ENCODE data around the gene AK4. TPM values are rescaled to one million over a fixed set of nuclear protein-coding genes. Genes with fewer than 3 reads are reported as not detected.
"Not testable (repeated sequence)": the region's sequence is repeated elsewhere in the genome, so short reads cannot be mapped to it uniquely, and the experiment has no call there.

Gene AK4
- total RNA-seq, 2 experiments from 2014 or later = 79.5 to 81.3 TPM

GRCh38 chr1:65159291-65159688 is 11.3 kb downstream of the AK4 start:
- H3K9me3 Mint-ChIP-seq; ATAC-seq (ENCODE audit: low read depth); H3K27ac Mint-ChIP-seq; POLR2A ChIA-PET; H3K27me3 Mint-ChIP-seq; DNase-seq; H3K4me3 Mint-ChIP-seq: not testable (repeated sequence)
- H3K4me1 Mint-ChIP-seq = peaks cover 31% of the 10 kb centered on the region
- peaks cover 38% of the 10 kb centered on the region for H3K36me3 Mint-ChIP-seq

GRCh38 chr1:65159801-65160523 is 12.0 kb downstream of the AK4 start:
- no peak overlapping the region for H3K4me3 Mint-ChIP-seq
- no peak for ATAC-seq (ENCODE audit: low read depth)
- no peaks in the 10 kb centered on the region for H3K9me3 Mint-ChIP-seq
- H3K36me3 Mint-ChIP-seq = peaks cover 39% of the 10 kb centered on the region
- H3K27ac Mint-ChIP-seq = no peak overlapping the region
- POLR2A ChIA-PET = no interaction called here
- no peaks in the 10 kb centered on the region for H3K27me3 Mint-ChIP-seq
- no peak for DNase-seq
- H3K4me1 Mint-ChIP-seq = peaks cover 34% of the 10 kb centered on the region

GRCh38 chr1:65163201-65163805 is 15.3 kb downstream of the AK4 start:
- Mint-ChIP-seq H3K36me3 (peaks cover 41% of the 10 kb centered on the region), H3K9me3 (no peaks in the 10 kb centered on the region), H3K4me1 (peaks cover 38% of the 10 kb centered on the region), H3K27me3 (no peaks in the 10 kb centered on the region), H3K4me3 (no peak overlapping the region), H3K27ac (no peak overlapping the region)
- POLR2A ChIA-PET = no interaction called here
- DNase-seq (no peak), ATAC-seq (ENCODE audit: low read depth) (no peak)

GRCh38 chr1:65164101-65164500 is 16.1 kb downstream of the AK4 start:
- H3K9me3 Mint-ChIP-seq, H3K27ac Mint-ChIP-seq: not testable (repeated sequence)

GRCh38 chr1:65164633-65165032 is 16.6 kb downstream of the AK4 start:
- Mint-ChIP-seq H3K9me3 (no peaks in the 10 kb centered on the region), H3K36me3 (peaks cover 41% of the 10 kb centered on the region), H3K27ac (no peak overlapping the region), H3K4me1 (peaks cover 36% of the 10 kb centered on the region), H3K27me3 (no peaks in the 10 kb centered on the region), H3K4me3 (no peak overlapping the region)
- POLR2A ChIA-PET = no interaction called here
- ATAC-seq (ENCODE audit: low read depth) = no peak
- no peak for DNase-seq

More at GRCh38 chr1:65164101-65164500, 16.1 kb downstream of the AK4 start:
- ATAC-seq (ENCODE audit: low read depth); H3K27me3 Mint-ChIP-seq; POLR2A ChIA-PET; H3K4me3 Mint-ChIP-seq; DNase-seq: not testable (repeated sequence)
- H3K36me3 Mint-ChIP-seq = peaks cover 41% of the 10 kb centered on the region
- H3K4me1 Mint-ChIP-seq = peaks cover 36% of the 10 kb centered on the region

- POLR2A ChIA-PET = interaction anchor here (0.7 kb wide), 1 partner anchor 1860 kb away, joined by 3 read pairs; no protein-coding TSS in a partner anchor
- Mint-ChIP-seq H3K9me3 (no peaks in the 10 kb centered on the region), H3K27me3 (no peaks in the 10 kb centered on the region), H3K4me1 (peaks cover 35% of the 10 kb centered on the region), H3K36me3 (peaks cover 38% of the 10 kb centered on the region), H3K27ac (no peak overlapping the region), H3K4me3 (no peak overlapping the region)
- ATAC-seq (ENCODE audit: low read depth) = no peak
- no peak for DNase-seq
Observed at GRCh38 chr1:65165269-65165993, 17.4 kb downstream of the AK4 start.

- POLR2A ChIA-PET = no interaction called here
- Mint-ChIP-seq H3K27me3 (no peaks in the 10 kb centered on the region), H3K4me3 (no peak overlapping the region)
Observed at GRCh38 chr1:65166572-65167305, 18.7 kb downstream of the AK4 start.

GRCh38 chr1:65167586-65168242 is 19.7 kb downstream of the AK4 start:
- Mint-ChIP-seq H3K27me3 (no peaks in the 10 kb centered on the region), H3K36me3 (peaks cover 27% of the 10 kb centered on the region), H3K27ac (no peak overlapping the region), H3K4me3 (no peak overlapping the region), H3K9me3 (no peaks in the 10 kb centered on the region), H3K4me1 (peaks cover 20% of the 10 kb centered on the region)
- ATAC-seq (ENCODE audit: low read depth) (no peak), DNase-seq (no peak)
- POLR2A ChIA-PET = no interaction called here

More at GRCh38 chr1:65166572-65167305, 18.7 kb downstream of the AK4 start:
- no peak for ATAC-seq (ENCODE audit: low read depth)
- Mint-ChIP-seq H3K27ac (no peak overlapping the region), H3K4me1 (peaks cover 24% of the 10 kb centered on the region), H3K9me3 (no peaks in the 10 kb centered on the region), H3K36me3 (peaks cover 31% of the 10 kb centered on the region)
- no peak for DNase-seq

- Mint-ChIP-seq H3K4me3 (no peak overlapping the region), H3K27me3 (no peaks in the 10 kb centered on the region), H3K4me1 (peaks cover 18% of the 10 kb centered on the region), H3K27ac (no peak overlapping the region), H3K36me3 (peaks cover 16% of the 10 kb centered on the region), H3K9me3 (no peaks in the 10 kb centered on the region)
- DNase-seq (no peak), ATAC-seq (ENCODE audit: low read depth) (no peak)
- POLR2A ChIA-PET = no interaction called here
Observed at GRCh38 chr1:65168867-65169266, 20.9 kb downstream of the AK4 start.

GRCh38 chr1:65170511-65171142 is 22.6 kb downstream of the AK4 start:
- no peak for DNase-seq
- Mint-ChIP-seq H3K36me3 (peaks cover 15% of the 10 kb centered on the region), H3K9me3 (no peaks in the 10 kb centered on the region), H3K27ac (no peak overlapping the region), H3K27me3 (no peaks in the 10 kb centered on the region), H3K4me3 (no peak overlapping the region), H3K4me1 (peaks cover 18% of the 10 kb centered on the region)
- POLR2A ChIA-PET = interaction anchor here (0.7 kb wide), 1 partner anchor 120 kb away, joined by 6 read pairs; no protein-coding TSS in a partner anchor
- ATAC-seq (ENCODE audit: low read depth) = no peak

- Mint-ChIP-seq H3K36me3 (peaks cover 15% of the 10 kb centered on the region), H3K4me1 (peaks cover 18% of the 10 kb centered on the region), H3K9me3 (no peaks in the 10 kb centered on the region), H3K27me3 (no peaks in the 10 kb centered on the region), H3K27ac (no peak overlapping the region), H3K4me3 (no peak overlapping the region)
- ATAC-seq (ENCODE audit: low read depth) (no peak), DNase-seq (no peak)
- POLR2A ChIA-PET = no interaction called here
Observed at GRCh38 chr1:65172936-65173690, 25.1 kb downstream of the AK4 start.

- ATAC-seq (ENCODE audit: low read depth) (no peak), DNase-seq (no peak)
- peaks cover 16% of the 10 kb centered on the region for H3K36me3 Mint-ChIP-seq
- no peak overlapping the region for H3K4me3 Mint-ChIP-seq
- no peaks in the 10 kb centered on the region for H3K9me3 Mint-ChIP-seq
- H3K4me1 Mint-ChIP-seq = peaks cover 23% of the 10 kb centered on the region
- H3K27me3 Mint-ChIP-seq = no peaks in the 10 kb centered on the region
- POLR2A ChIA-PET = no interaction called here
- no peak overlapping the region for H3K27ac Mint-ChIP-seq
Observed at GRCh38 chr1:65174585-65174984, 26.6 kb downstream of the AK4 start.

Measured in activated naive CD8-positive, alpha-beta T cell treated with anti-CD3 and anti-CD28 coated beads, Interleukin-2, amount 10 ng/mL, durations not matched to agents 7 days and 5 days (primary cell).